SK-N-MC (cell line): Measurements from ENCODE around the gene MYH4.

Experiments used
- DNase-seq: peaks from one replicate; pipeline ENCODE4 v3.0.0-alpha.2; 2011; ENCODE audit warnings: low read depth, low spot score
- H3K27ac ChIP-seq: fragments of 200-600 bp; sonication (generic); 2 replicates; pipeline ENCODE4 v1.5.1; 2016; ENCODE audit warnings: mixed run types
- H3K36me3 ChIP-seq: fragments of 200-600 bp; sonication (generic); 2 replicates; pipeline ENCODE4 v1.6.1; 2017; ENCODE audit warnings: antibody characterized with exemption, low read length, mixed read lengths; ENCODE audit not compliant: insufficient read depth
- H3K4me3 ChIP-seq: fragments of 200-600 bp; sonication (generic); 2 replicates; pipeline ENCODE4 v1.5.1; 2016
- H3K9ac ChIP-seq: fragments of 200-600 bp; sonication (generic); 2 replicates; pipeline ENCODE4 v1.8.0; 2017; ENCODE audit warnings: mixed run types, mixed read lengths; ENCODE audit not compliant: insufficient read length
- H3K9me3 ChIP-seq: fragments of 200-600 bp; sonication (generic); 2 replicates; pipeline ENCODE4 v1.6.1; 2017; ENCODE audit warnings: low read depth, mild to moderate bottlenecking, antibody characterized with exemption, low read length, moderate library complexity, mixed read lengths
- EZH2 ChIP-seq: fragments of 200-600 bp; sonication (generic); IDR thresholded peaks from one replicate; pipeline ENCODE4 v1.6.1; 2017; ENCODE audit warnings: antibody characterized with exemption
- FOXP2 ChIP-seq: optimal IDR thresholded peaks from 2 replicates; pipeline ENCODE3; 2011; ENCODE audit warnings: mild to moderate bottlenecking, moderate library complexity; ENCODE audit not compliant: insufficient read depth; ENCODE audit errors: extremely low read length, control extremely low read depth
- POLR2AphosphoS5 ChIP-seq: IDR thresholded peaks from 2 replicates; pipeline ENCODE4 v1.6.1; 2012; ENCODE audit warnings: mild to moderate bottlenecking, low read depth, low read length, borderline replicate concordance

MYH4 gene

GRCh38 chr17:10469459-10469858 lies at the start of gene MYH4:
TSS of gene MYH4 (minus strand) at chr17:10469559. CDS start at chr17:10466745, 2,814 bp downstream.
- TF ChIP-seq POLR2AphosphoS5 (no peak), FOXP2 (no peak), EZH2 (no peak)
- H3K9me3 ChIP-seq, result no peaks in the 10 kb centered on the region
- no peak within 1 kb of the TSS for H3K27ac ChIP-seq
- no peak within 1 kb of the TSS for H3K4me3 ChIP-seq
- no peak for DNase-seq
- H3K9ac ChIP-seq, result no peak within 1 kb of the TSS
- H3K36me3 ChIP-seq, result no peaks in the 10 kb centered on the region

- Histone ChIP-seq H3K4me3 (no peak within 1 kb of the TSS), H3K9me3 (no peaks in the 10 kb centered on the region), H3K36me3 (no peaks in the 10 kb centered on the region), H3K27ac (no peak within 1 kb of the TSS), H3K9ac (no peak within 1 kb of the TSS)
- no peak for DNase-seq
- TF ChIP-seq FOXP2, result no peak
- no peak for TF ChIP-seq EZH2
- TF ChIP-seq POLR2AphosphoS5, result no peak
Observed at GRCh38 chr17:10518271-10519037, 49.1 kb upstream of the MYH4 start, which contains the start of gene MYH1. TSS of gene MYH1 (minus strand) at chr17:10518542. CDS start at chr17:10516642, 1,900 bp downstream.

DNA sequence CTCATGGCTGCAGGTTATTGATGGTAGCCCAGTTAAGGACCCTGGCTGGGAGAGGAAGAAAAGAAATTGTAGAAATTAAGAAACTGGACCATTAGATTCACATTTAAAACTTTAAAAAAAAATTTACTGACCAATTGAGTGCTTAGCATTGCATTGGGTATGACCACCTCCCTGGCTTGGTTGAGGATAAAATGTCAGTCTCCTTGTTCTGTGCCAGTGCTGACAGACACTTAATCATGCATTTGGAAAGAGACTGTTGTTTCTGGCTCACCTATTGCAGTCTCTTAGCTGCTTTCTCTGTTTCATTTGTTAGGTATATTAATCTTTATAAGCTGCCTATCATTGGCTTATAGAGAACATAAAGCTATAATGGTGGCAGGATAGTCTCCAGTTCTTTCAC lies 47.3 kb upstream of the MYH4 start:
- Histone ChIP-seq H3K27ac (no peak overlapping the region), H3K9ac (no peak overlapping the region), H3K36me3 (no peaks in the 10 kb centered on the region), H3K9me3 (no peaks in the 10 kb centered on the region), H3K4me3 (no peak overlapping the region)
- TF ChIP-seq FOXP2, result no peak
- no peak for TF ChIP-seq EZH2
- no peak for TF ChIP-seq POLR2AphosphoS5
- no peak for DNase-seq

GRCh38 chr17:10516065-10516464 lies 46.7 kb upstream of the MYH4 start:
- Histone ChIP-seq H3K9ac (no peak overlapping the region), H3K4me3 (no peak overlapping the region), H3K9me3 (no peaks in the 10 kb centered on the region), H3K27ac (no peak overlapping the region), H3K36me3 (no peaks in the 10 kb centered on the region)
- no peak for TF ChIP-seq FOXP2
- TF ChIP-seq POLR2AphosphoS5, result no peak
- no peak for TF ChIP-seq EZH2
- DNase-seq, result no peak

GRCh38 chr17:10513299-10514067 lies 44.1 kb upstream of the MYH4 start:
- no peak for TF ChIP-seq POLR2AphosphoS5
- no peak for TF ChIP-seq EZH2
- no peak for TF ChIP-seq FOXP2

DNA sequence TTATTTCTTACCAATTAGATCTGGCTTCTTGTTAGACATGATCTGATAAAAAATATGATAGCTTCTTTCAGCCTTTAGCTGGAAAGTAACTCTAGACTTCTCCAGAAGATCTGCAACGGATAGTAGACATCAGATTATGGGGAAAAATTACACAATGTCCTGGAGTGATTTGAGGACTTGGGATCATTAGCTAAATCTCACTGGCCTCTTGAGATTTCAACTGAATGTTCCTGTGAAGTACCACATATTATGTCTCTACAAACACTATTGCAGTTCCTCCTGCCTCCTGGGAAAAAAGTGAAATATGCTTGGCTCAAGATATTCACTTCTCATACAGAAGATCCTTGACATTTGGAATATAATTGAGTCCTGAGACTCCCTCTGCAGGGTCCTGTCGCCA lies 43.5 kb upstream of the MYH4 start:
- Histone ChIP-seq H3K9ac (no peak overlapping the region), H3K4me3 (no peak overlapping the region), H3K36me3 (no peaks in the 10 kb centered on the region), H3K9me3 (no peaks in the 10 kb centered on the region), H3K27ac (no peak overlapping the region)
- no peak for DNase-seq
- TF ChIP-seq EZH2 (no peak), POLR2AphosphoS5 (no peak), FOXP2 (no peak)

More at GRCh38 chr17:10513299-10514067, 44.1 kb upstream of the MYH4 start:
- no peaks in the 10 kb centered on the region for H3K9me3 ChIP-seq
- H3K27ac ChIP-seq, result no peak overlapping the region
- no peak overlapping the region for H3K4me3 ChIP-seq
- H3K9ac ChIP-seq, result no peak overlapping the region
- DNase-seq, result no peak
- no peaks in the 10 kb centered on the region for H3K36me3 ChIP-seq

- Histone ChIP-seq H3K27ac (no peak overlapping the region), H3K9me3 (no peaks in the 10 kb centered on the region), H3K9ac (no peak overlapping the region), H3K4me3 (no peak overlapping the region), H3K36me3 (no peaks in the 10 kb centered on the region)
- no peak for DNase-seq
- TF ChIP-seq FOXP2 (no peak), EZH2 (no peak), POLR2AphosphoS5 (no peak)
Observed at GRCh38 chr17:10499950-10500349, 30.6 kb upstream of the MYH4 start.

DNA sequence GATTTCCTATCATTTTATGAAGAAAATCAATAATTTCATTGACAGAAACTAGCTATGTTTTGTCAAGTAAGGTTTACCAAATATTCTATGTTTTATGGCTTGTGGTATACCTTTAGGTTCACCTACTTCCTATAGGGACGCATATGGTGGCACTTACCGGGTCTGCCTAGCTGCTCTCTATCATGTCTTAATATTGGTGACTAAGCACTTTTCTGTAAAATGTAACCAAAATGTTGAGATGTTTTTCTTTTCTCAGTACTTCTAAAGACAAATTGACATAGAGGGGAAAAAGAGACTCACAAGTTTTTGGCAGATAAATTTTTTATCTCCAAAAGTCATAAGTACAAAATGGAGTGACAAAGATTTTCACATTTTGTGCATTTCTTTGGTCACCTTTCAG lies 22.6 kb upstream of the MYH4 start:
- no peak for DNase-seq
- Histone ChIP-seq H3K9me3 (no peaks in the 10 kb centered on the region), H3K9ac (no peak overlapping the region), H3K4me3 (no peak overlapping the region), H3K27ac (no peak overlapping the region), H3K36me3 (no peaks in the 10 kb centered on the region)
- TF ChIP-seq POLR2AphosphoS5 (no peak), FOXP2 (no peak), EZH2 (no peak)
